ENCODE results near the gene WASF2. TPM values are rescaled to one million over a fixed set of nuclear protein-coding genes. Genes with fewer than 3 reads are reported as not detected.

The WASF2 gene
- total and polyA plus RNA-seq, 2 of the 13 experiments (the other 11 are each of a cell fraction or from before 2014, with no cell fraction given) = 10.4 to 27.7 TPM

GRCh38 chr1:27405074-27405473, 84.9 kb downstream of the WASF2 start (continued):
- TF ChIP-seq ZBTB33 (CRISPR knock-in tag; IDR thresholded peaks at IDR 0.05) (0 out of 2 replicates have a peak, but pooled peaks have one; percentile 29), RBM22 (optimal IDR thresholded peaks at IDR 0.05; ENCODE audit: low read length) (peak; percentile 16), TCF7 (IDR thresholded peaks at IDR 0.05; ENCODE audit: low read depth) (no peak)

GRCh38 chr1:27403931-27404330, 86.0 kb downstream of the WASF2 start:
- intact Hi-C loops (cut with micrococcal nuclease; ENCODE audit: unreplicated experiment) = no loop called here
- no TSS peak for BruUV-seq (replicated peaks)
- no peak for TF ChIP-seq THAP11 (CRISPR knock-in tag; IDR thresholded peaks at IDR 0.05)
- no peak for TF ChIP-seq CBFB (CRISPR knock-in tag; IDR thresholded peaks at IDR 0.05)
- TF ChIP-seq TRAFD1 (CRISPR knock-in tag; IDR thresholded peaks at IDR 0.05; ENCODE audit: borderline replicate concordance) = no peak
- no peak for TF ChIP-seq ZNF678 (CRISPR knock-in tag; IDR thresholded peaks at IDR 0.05)
- TF ChIP-seq FOXO1 (CRISPR knock-in tag; IDR thresholded peaks at IDR 0.05) = no peak
- no peak for TF ChIP-seq ZKSCAN8 (CRISPR knock-in tag; IDR thresholded peaks at IDR 0.05; ENCODE audit: borderline replicate concordance)
- no peak for TF ChIP-seq HMGXB4 (CRISPR knock-in tag; IDR thresholded peaks at IDR 0.05; ENCODE audit: borderline replicate concordance in 1 of 2, low read depth in 1 of 2)
- no peak for TF ChIP-seq ZNF614 (CRISPR knock-in tag; IDR thresholded peaks at IDR 0.05; ENCODE audit: borderline replicate concordance)
- TF ChIP-seq RBM39 (IDR thresholded peaks at IDR 0.05; ENCODE audit: low read depth, low read length, poor library complexity, severe bottlenecking) = no peak
- no peak for TF ChIP-seq MYNN (CRISPR knock-in tag; IDR thresholded peaks at IDR 0.05; ENCODE audit: low read depth)
- no peak for TF ChIP-seq REST (IDR thresholded peaks at IDR 0.05; ENCODE audit: borderline replicate concordance in 1 of 2, low read depth in 1 of 2, low read length in 2 of 2)

More at GRCh38 chr1:27403931-27404330, 86.0 kb downstream of the WASF2 start:
- Histone ChIP-seq H3K27ac (ENCODE audit: extremely low read length, insufficient read depth, low read length) (no peak overlapping the region), H3K79me2 (ENCODE audit: insufficient read depth, low read length) (no peaks in the 10 kb centered on the region), H3K9me3 (ENCODE audit: low read length) (no peaks in the 10 kb centered on the region), H3K4me1 (ENCODE audit: insufficient read depth, low read length) (no peaks in the 10 kb centered on the region), H3K27me3 (ENCODE audit: control insufficient read depth in 1 of 2, insufficient read depth in 2 of 2, low read length in 2 of 2) (no peaks in the 10 kb centered on the region), H3K4me2 (ENCODE audit: low read depth, low read length) (no peak overlapping the region), H4K20me1 (ENCODE audit: insufficient read depth, low read length) (no peaks in the 10 kb centered on the region), H3K9ac (ENCODE audit: insufficient read depth, low read depth, low read length) (no peak overlapping the region), H3K36me3 (replicated peaks in 1 of 2; ENCODE audit: control insufficient read depth in 1 of 2, insufficient read depth in 2 of 2, low read length in 2 of 2) (peaks cover 7 to 19% of the 10 kb centered on the region in 2 experiments; a peak in 3 of 5 replicates), H3K4me3 (replicated peaks in 1 of 3; ENCODE audit: insufficient read depth in 1 of 3, low read depth in 2 of 3, low read length in 3 of 3) (no peak overlapping the region), H2AFZ (ENCODE audit: low read length) (no peak overlapping the region)
- no peak for ATAC-seq
- POLR2A ChIA-PET = no interaction called here
- no peak for FAIRE-seq
- DNase-seq (ENCODE audit: low spot score) = no peak
- CTCF ChIA-PET (ENCODE audit: low intra/inter-chr PET ratio, low total read pairs) = no interaction called here
- in situ Hi-C loops (cut with HindIII; ENCODE audit: extremely low pct_ligation_motif_present, low pct_unique_long_range_greater_than_20kb) = no loop called here
